ENCODE measurements around the gene FGF12.

GRCh38 chr3:192494174-192494573 lies 233.2 kb downstream of the FGF12 start:
- no peak for TF ChIP-seq CTCF (IDR thresholded peaks at IDR 0.05)
- TF ChIP-seq POLR2A (IDR thresholded peaks at IDR 0.05) = no peak
